Measurements from ENCODE around the gene LAMA3. TPM values are rescaled to one million over a fixed set of nuclear protein-coding genes. Genes with fewer than 3 reads are reported as not detected.

LAMA3 gene
- total RNA-seq, 1 donor: 8.3 TPM

GRCh38 chr18:23710068-23710527, 20.8 kb downstream of the LAMA3 start:
- Histone ChIP-seq H3K9me3 (ENCODE audit: low read depth, low read length) (peaks cover 4% of the 10 kb centered on the region), H3K4me3 (ENCODE audit: insufficient read depth, low read length) (no peak overlapping the region), H3K27me3 (ENCODE audit: insufficient read depth, low read length) (no peaks in the 10 kb centered on the region), H3K27ac (ENCODE audit: low read depth, low read length) (no peak overlapping the region), H3K79me2 (ENCODE audit: insufficient read depth, low read length) (no peaks in the 10 kb centered on the region), H3K4me1 (ENCODE audit: insufficient read depth, low read length) (no peaks in the 10 kb centered on the region), H4K20me1 (ENCODE audit: insufficient read depth, low read length) (no peaks in the 10 kb centered on the region), H2AFZ (ENCODE audit: low read length) (no peak overlapping the region), H3K4me2 (ENCODE audit: insufficient read depth, low read length) (no peak overlapping the region), H3K36me3 (ENCODE audit: insufficient read depth, low read length) (no peaks in the 10 kb centered on the region)
- DNase-seq (ENCODE audit: insufficient read length, low spot score, missing footprints): peak; percentile 73
- TF ChIP-seq CTCF (IDR thresholded peaks at IDR 0.05; ENCODE audit: extremely low read depth, low read depth, low read length): no peak

GRCh38 chr18:23710946-23711345, 21.7 kb downstream of the LAMA3 start:
- no peaks in the 10 kb centered on the region for H3K79me2 ChIP-seq (ENCODE audit: insufficient read depth, low read length)
- H4K20me1 ChIP-seq (ENCODE audit: insufficient read depth, low read length): no peaks in the 10 kb centered on the region
- H2AFZ ChIP-seq (ENCODE audit: low read length): no peak overlapping the region
- no peak for TF ChIP-seq CTCF (IDR thresholded peaks at IDR 0.05; ENCODE audit: extremely low read depth, low read depth, low read length)
- no peaks in the 10 kb centered on the region for H3K27me3 ChIP-seq (ENCODE audit: insufficient read depth, low read length)
- H3K4me2 ChIP-seq (ENCODE audit: insufficient read depth, low read length): no peak overlapping the region
- H3K4me1 ChIP-seq (ENCODE audit: insufficient read depth, low read length): peaks cover 3% of the 10 kb centered on the region
- no peak overlapping the region for H3K4me3 ChIP-seq (ENCODE audit: insufficient read depth, low read length)
- DNase-seq (ENCODE audit: insufficient read length, low spot score, missing footprints): no peak
- no peaks in the 10 kb centered on the region for H3K36me3 ChIP-seq (ENCODE audit: insufficient read depth, low read length)
- no peak overlapping the region for H3K27ac ChIP-seq (ENCODE audit: low read depth, low read length)
- H3K9me3 ChIP-seq (ENCODE audit: low read depth, low read length): peaks cover 4% of the 10 kb centered on the region

GRCh38 chr18:23711426-23711825, 22.2 kb downstream of the LAMA3 start:
- Histone ChIP-seq H3K27ac (ENCODE audit: low read depth, low read length) (no peak overlapping the region), H3K4me2 (ENCODE audit: insufficient read depth, low read length) (no peak overlapping the region), H3K9me3 (ENCODE audit: low read depth, low read length) (peaks cover 4% of the 10 kb centered on the region), H3K4me1 (ENCODE audit: insufficient read depth, low read length) (peaks cover 8% of the 10 kb centered on the region), H3K36me3 (ENCODE audit: insufficient read depth, low read length) (no peaks in the 10 kb centered on the region), H3K79me2 (ENCODE audit: insufficient read depth, low read length) (no peaks in the 10 kb centered on the region), H3K27me3 (ENCODE audit: insufficient read depth, low read length) (no peaks in the 10 kb centered on the region), H3K4me3 (ENCODE audit: insufficient read depth, low read length) (no peak overlapping the region), H2AFZ (ENCODE audit: low read length) (no peak overlapping the region), H4K20me1 (ENCODE audit: insufficient read depth, low read length) (no peaks in the 10 kb centered on the region)
- no peak for TF ChIP-seq CTCF (IDR thresholded peaks at IDR 0.05; ENCODE audit: extremely low read depth, low read depth, low read length)
- DNase-seq (ENCODE audit: insufficient read length, low spot score, missing footprints): no peak

GRCh38 chr18:23712445-23712844, 23.2 kb downstream of the LAMA3 start:
- H3K79me2 ChIP-seq (ENCODE audit: insufficient read depth, low read length): no peaks in the 10 kb centered on the region
- H3K27ac ChIP-seq (ENCODE audit: low read depth, low read length): no peak overlapping the region
- H3K4me1 ChIP-seq (ENCODE audit: insufficient read depth, low read length): peaks cover 18% of the 10 kb centered on the region
- no peak overlapping the region for H2AFZ ChIP-seq (ENCODE audit: low read length)
- H3K36me3 ChIP-seq (ENCODE audit: insufficient read depth, low read length): no peaks in the 10 kb centered on the region
- DNase-seq (ENCODE audit: insufficient read length, low spot score, missing footprints): no peak
- no peaks in the 10 kb centered on the region for H4K20me1 ChIP-seq (ENCODE audit: insufficient read depth, low read length)
- TF ChIP-seq CTCF (IDR thresholded peaks at IDR 0.05; ENCODE audit: extremely low read depth, low read depth, low read length): no peak
- H3K4me2 ChIP-seq (ENCODE audit: insufficient read depth, low read length): no peak overlapping the region
- H3K27me3 ChIP-seq (ENCODE audit: insufficient read depth, low read length): no peaks in the 10 kb centered on the region
- no peaks in the 10 kb centered on the region for H3K9me3 ChIP-seq (ENCODE audit: low read depth, low read length)
- no peak overlapping the region for H3K4me3 ChIP-seq (ENCODE audit: insufficient read depth, low read length)
